HG03066 (cell line): ENCODE results near the gene SYPL1.

Experiments used
- ATAC-seq: cut with Tn5 transposase; IDR thresholded peaks from one replicate; pipeline ENCODE4 v1.9.1; 2021; ENCODE audit warnings: low read depth; ENCODE audit not compliant: unreplicated experiment

The SYPL1 gene

DNA sequence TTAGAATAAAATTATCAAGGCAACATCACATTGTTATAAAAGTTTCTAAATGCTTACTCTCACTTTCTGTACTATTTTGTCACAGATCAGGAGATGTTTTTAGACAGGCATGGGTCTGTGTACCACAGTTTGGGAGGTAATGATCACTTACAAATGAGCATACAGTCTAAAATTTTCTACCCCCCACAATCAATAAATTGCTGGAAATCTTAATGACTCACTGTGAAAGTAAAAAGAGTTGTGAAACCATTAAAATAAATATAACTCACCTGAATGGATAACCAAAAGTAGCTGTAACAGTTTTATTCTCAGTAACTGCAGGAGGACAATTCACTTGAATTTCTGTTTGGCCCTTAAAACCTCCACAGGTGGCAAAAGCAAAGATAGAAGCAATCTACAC, 13.2 kb downstream of the SYPL1 start:
- ATAC-seq, result no peak

DNA sequence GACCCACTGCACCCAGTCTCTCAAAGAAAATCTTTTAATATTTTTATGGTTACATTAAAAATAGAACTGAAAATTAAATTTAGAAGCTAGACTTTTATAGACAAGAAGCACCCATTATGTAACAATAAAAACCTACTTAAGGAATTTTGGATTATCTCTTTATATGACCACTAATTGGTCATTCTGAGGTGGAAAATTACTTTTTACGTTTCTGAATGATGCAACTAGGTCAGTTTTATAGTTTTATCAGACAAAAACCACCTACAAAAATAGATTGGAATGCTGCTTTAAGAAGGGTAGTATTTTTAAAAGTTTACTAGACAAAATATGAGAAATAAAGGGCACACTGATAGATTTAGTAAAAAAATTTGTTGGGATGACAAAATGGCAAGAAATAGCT, 16.5 kb downstream of the SYPL1 start:
- ATAC-seq, result no peak

DNA sequence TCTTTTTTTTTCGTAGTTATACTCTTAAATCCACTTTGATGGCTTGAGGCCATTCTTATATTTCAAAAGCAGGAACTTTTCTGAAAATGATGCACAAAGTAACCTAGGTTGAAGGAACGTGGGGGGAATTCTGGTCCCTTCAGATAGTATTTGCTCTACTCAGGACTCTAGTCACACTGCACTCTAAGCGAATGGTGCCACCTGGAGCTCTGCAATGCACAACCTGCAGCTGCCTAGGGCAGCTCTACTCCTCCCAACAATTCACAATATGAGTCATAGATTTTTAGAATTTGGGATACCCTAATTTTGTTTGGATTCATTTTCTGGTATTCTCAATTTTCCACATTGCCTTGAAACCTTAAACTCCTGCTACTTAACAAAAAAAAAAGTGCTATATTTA, 17.3 kb downstream of the SYPL1 start:
- ATAC-seq, result no peak

DNA sequence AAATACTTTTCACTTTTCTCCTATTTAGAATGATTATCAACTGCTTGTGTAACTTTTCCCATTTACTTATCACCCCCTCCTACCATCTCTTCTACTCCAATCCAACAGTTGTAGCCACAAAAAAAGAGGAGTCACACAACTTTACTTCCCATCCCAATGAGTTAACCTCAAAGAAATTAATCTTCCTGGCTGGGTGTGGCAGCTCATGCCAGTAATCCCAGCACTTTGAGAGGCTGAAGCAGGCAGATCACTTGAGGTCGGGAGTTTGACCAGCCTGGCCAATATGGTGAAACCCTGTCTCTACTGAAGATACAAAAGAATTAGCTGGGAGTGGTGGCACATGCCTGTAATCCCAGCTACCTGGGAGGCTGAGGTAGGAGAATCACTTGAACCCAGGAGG, 19.9 kb downstream of the SYPL1 start:
- ATAC-seq, result no peak

DNA sequence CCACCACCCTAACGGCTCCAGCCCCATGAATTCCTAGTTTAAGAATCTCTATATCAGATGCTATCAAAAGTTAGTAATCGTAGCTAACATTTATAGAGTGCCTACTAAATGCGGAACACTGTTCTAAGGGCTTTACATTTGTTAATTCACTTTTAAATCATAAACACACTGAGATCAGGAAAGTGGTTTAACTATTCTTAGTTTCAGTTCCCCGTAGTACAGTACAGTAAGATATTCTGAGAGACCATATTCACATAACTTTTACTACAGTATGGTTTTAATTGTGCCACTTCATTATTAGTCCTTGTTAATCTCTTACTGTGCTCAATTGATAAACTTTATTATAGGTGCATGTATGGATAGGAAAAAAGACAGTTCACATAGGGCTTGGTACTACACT, 22.5 kb downstream of the SYPL1 start:
- peak; percentile 99 for ATAC-seq

DNA sequence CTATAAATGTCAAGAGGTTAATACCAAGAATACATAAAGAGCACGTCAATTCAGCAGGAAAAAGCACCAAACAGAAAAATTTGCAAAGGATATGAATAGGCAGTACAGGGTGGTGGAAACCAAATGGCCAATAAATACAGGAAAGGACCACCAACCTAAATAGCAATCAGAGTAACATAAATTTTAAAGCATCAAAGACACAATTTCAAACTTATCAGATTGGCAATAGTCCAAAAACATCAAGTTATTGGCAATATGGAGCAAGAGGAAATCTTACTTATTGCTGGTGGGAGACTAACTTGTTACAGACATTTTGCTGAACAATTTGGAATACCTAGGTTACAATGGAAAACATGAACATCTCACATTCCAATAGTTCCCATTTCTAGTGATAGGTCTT, 24.1 kb downstream of the SYPL1 start:
- no peak for ATAC-seq

DNA sequence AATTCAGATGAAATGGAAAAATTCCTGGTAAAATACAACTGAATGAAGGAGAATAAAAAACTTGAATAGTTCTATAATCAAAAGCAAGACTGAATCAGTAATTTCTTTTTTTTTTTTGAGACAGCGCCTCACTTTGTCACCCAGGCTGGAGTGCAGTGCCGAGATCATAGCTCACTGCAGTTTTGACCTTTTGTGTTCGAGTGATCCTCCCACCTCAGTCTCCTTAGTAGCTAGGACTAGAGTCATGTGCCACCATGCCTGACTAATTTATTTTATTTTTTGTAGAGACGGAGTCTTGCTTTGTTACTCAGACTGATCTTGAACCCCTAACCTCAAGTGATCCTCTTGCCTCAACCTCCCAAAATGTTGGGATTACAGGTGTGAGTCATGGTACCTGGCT, 26.1 kb downstream of the SYPL1 start:
- no peak for ATAC-seq

DNA sequence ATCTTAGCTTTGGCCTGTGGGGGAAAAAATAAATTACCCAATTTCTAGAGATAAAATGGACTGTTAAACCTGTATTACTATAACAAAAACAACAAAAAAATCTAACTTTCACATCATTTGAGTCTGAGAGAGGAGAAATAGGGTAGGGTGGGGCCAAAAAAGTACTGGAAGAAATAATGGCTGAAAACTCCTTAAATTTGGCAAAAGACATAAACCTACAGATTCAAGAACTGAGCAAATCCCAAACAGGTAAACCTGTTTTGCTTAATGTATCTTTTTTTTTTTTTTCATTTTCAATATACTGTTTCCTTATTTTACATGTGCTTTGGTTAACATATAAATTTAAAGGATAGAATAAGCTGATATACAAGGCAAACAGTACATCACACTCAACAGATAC, 27.1 kb downstream of the SYPL1 start:
- no peak for ATAC-seq

DNA sequence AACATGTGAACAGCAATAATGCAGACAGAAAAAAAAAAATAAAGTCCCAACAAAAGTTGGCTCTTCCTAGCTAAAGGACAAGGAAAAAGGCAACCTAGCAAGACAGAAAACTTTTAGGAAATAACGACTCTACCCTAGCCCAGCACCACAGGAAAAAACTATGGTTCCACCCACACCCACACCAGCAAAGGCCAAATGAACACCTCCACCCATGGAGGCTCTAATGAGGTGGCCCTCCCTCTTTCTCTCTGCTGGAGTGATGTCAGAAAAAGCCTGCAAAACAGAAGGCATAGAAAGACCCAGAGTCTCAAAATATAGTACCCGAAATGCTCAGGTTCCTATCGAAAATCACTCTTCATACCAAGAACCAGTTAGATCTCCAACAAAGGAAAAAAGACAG, 28.4 kb downstream of the SYPL1 start:
- no peak for ATAC-seq

DNA sequence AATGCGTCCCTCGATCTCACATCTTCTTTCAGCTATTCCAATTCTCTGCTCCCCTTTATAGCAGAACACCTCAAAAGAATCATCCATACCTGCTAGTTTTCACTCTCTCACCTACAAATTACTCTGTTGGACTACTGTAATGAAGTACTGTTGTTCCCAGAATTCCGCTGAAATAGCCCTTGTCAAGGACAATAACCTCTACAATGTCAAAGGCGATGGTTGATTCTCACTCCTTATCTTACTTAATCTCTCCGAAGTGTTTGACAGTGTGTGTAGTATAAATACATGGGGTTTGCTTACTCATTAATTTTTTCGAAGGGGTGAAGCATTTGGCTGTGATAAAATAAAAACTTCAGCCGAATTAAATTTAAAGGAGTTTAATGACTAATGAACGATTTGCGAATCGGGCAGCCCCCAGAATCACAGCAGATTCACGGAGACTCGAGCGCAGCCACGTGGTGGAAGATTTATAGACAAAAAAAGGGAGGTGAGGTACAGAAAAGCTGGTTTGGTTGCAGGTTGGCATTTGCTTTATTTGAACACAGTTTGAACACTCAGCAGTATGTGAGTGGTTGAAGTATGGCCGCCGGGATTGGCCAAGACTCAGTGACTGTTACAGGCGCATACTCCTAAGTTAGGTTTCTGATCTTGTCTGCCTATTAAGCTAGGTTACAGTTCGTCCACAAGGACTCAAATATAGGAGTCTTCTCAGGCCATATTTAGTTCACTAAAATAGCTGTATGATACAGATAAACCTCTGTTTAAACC, 29.8 kb downstream of the SYPL1 start:
- no peak for ATAC-seq

DNA sequence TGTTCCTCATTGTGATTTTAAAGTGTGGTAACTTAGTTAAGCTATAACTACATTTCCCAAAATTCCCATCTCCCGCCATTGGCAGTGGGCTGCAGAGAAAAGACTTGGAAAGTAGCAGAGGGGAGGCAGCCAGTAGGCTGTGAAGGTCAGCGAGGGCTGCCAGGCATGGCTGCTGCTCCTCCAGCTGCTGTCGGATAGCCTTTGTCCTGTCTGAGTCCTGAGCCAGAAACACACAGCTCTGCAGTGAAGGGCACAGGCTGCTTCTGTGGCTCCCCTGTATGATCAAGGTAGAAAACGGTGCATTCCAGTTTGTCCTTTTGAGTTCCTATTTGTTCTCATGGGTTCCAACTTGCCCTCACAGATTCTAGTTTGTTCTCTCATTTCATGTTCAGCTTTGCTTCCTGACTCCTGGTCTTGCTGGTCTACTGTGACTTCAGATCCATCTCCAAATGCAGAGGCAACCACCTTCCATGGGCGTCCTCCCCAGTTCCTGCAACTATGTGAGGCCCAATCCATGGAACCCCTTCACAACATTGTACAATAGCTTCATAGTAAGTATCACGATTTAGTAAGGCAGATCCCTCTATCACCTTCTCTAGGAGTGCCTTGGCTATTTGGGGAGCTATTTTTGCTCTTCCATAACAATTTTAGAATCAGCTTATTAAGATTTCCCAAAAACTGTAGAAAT, 31.7 kb downstream of the SYPL1 start:
- no peak for ATAC-seq

DNA sequence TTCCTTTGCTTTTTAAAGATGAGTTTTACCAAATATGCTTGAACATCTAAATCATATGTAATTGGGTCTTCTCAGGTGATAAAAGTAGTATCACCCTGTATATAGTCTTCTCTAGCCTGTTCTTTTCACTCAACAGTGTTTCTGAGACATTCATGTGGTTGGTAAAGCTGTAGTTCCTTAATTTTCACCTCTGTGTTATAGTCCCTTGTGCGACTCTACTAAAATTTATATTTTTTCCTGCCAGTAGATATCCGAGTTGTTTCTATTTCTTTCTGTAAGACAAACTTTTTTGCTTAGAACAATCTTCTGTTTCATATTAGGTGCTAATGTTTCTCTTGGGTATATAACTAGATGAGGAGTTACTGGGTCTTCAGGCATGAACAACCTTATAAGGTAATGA, 35.6 kb downstream of the SYPL1 start:
- no peak for ATAC-seq

DNA sequence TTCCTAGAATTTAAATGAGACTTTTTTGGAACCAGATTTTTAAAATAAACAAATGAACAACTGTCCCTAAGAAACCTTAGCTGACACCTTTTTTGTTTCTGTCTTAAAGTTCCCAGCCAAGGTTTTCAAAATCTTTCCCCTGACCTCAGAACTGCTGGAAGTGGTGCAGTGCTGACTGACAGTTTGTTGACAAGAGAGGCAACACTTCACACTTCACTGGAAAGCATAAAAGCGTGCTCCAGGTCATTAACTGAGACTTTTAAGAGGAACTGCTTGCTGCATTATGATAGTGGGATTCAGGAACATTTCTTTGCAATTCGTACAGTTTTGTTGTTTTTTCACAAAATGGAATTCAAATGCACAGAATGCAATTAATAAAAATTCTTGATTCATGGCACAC, 36.2 kb downstream of the SYPL1 start:
- no peak for ATAC-seq

DNA sequence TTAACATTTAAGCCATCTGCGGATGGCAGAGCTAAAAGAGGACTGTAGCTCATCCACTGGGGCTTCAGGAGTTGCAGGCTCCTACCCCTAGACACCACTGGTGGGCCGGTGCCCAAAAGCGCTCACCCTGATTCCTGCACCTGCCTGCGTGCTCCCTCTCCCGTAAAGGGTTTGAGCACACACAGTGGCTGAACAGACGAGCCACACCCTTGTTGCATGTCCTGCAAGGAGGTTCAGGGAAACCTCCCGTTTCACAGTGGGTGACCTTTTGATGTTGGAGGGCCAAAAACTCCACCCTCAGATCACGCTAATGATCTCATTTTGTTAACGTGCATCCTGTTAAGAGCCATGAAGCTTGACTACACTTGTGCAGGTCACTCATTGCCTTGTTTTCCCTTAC, 37.9 kb downstream of the SYPL1 start:
- no peak for ATAC-seq

DNA sequence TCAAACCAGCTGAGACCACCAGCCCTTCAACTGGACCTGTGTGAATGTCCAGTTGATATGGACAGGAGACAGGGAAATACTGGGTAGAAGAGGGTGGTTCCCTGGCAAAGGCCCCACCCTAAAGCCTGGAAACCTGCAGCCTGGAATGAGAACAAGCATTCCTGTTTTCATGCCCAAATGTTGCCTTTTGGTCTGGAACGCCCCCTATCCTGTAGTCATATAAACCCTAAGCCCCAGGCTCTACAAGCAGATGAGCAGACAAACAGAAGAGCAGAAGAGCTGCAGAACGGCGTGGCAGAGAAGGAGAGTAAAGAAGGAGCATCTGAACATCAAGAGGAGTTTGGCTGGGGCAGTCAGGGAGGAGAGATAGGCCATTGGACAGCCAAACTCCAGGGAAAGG, 38.4 kb downstream of the SYPL1 start:
- ATAC-seq, result no peak

DNA sequence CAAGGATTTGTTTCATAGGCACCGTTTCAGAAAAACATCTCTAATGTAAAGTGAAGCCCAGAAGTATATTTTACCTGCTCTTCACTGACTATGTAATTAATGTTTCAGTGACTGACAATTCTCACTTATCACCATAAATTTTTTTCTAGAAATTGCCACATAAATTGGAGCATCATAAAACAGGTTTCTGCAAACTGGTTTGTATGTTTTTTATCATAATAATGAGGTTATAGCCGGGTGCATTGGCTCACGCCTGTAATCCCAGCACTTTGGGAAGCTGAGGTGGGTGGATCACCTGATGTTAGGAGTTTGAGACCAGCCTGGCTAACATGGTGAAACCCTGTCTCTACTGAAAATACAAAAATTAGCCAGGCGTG, 39.4 kb downstream of the SYPL1 start:
- ATAC-seq, result no peak

DNA sequence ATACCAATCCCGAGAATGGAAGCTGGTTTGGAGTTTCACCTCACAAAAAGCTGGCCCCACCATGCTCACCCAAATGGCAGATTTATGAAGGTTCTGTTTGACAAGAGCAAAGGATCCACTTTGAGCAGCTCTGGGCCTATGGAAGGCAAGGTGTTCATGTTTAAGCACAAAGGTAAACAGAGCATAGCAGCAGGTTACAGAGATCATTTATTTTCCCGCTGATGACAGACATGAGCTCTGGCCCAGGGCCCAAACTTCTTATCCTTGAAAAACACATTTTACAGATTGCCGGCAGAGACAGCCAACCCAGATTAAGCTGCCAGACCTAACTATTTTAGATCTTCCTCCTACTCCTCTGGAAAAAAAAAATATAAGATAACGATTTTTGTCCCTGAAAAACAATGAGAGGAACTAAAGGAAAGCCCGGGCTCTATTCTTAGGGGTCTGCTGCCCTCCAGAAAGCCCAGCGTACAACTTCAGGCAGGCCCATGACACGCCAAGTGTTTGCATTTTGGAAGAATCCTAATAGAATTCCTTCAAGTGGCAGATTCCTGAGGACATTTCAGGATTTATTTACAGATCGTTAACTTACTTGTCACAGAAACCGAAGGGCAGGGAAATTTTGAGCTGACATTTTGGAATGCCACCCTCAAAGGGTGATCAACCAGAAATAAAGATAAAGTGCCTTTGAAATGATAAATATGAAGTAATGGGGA, 40.0 kb downstream of the SYPL1 start:
- ATAC-seq, result peak; percentile 1

DNA sequence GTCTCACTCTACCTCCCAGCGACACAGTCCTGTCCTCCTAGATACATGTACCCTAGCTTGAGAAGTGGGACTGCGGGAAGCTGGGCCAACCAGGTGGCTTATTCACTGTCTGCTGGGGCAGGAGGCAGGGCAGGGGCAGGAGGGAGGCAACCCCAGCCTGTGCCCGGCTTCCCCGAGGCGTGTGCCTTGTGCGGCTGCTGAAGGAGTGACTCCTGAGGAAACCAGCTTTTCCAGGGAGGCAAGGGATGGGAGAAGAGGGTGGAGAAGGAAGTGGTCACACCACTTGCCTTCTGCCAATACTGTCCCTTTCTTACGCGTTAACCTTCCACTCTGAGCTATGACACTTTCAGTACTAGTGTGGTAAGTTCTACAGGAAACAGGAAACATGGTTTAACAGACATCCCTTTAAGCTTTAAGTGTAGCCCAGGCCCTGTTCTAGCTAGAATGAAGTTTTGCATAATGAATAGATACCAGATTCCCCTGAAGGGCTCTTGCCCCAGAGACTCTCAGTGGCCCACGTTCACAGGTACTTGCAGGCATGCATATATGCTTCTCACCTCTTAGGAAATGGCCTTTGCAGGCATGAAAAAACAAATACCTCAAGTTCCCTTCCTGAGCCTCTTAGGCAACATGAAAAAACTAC, 40.6 kb downstream of the SYPL1 start:
- ATAC-seq, result peak; percentile 92

DNA sequence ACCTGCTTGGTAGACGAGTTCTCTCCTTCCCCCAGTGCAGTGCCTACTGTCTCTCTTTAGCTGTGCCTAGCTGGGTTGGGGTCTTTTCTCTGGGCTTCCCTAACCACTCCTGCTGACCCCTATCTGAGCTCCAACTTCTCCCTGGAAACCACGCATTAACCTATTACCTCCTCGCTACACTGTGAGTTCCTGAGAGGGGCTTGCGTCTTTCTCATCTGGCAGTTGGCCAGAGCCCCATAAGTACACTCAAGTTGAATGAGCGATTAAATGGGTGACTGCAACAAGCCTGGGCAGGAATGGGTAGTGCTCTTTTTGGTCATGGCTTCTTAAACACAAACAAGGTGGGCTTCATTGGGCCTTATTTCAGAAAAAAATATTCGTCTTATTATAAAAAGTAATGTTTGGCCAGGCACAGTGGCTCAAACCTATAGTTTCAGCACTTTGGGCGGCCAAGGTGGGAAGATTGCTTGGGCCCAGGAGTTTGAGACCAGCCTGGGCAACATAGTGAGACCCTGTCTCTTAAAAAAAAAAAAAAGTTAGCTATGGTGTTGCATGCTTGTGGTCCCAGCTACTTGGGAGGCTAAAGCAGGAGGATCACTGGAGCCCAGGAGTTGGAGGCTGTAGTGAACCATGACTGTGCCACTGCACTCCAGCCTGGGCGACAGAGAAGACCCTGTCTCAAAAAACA, 41.4 kb downstream of the SYPL1 start:
- no peak for ATAC-seq

DNA sequence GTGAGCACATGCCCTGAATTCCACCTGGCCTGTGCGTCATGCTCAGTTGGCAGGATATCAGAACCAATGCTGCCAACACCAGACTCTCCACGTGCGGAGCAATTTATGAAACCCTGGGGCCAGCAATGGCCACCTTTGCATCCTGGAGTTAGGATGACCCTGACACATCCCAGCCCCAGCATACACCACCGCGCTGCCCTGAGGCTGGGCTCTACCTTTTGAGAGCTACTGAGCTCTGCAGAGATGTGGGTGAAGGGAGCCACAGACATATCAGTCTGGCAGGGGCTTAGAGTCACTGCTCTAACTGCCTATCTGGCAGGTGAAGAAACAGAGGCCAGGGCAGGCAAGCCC, 41.9 kb downstream of the SYPL1 start:
- no peak for ATAC-seq
